A549 treated with ZK216348 at 1 μM for 4 hours (cell line): ENCODE data around the gene NAGS. TPM values are rescaled to one million over a fixed set of nuclear protein-coding genes. Genes with fewer than 3 reads are reported as not detected.

Source experiments
- total RNA-seq: library from RNA; stranded (reverse); fragments of 200-300 nt; extraction: Qiagen RNA extraction; gene quantifications from 5 replicates; pipeline ENCODE4 v1.2.3, GENCODE V29; 2022; ENCODE audit warnings: low read depth

NAGS gene
- 0.76 to 2.5 TPM (median 1.1 TPM) in 5 replicates for total RNA-seq

GRCh38 chr17:44004077-44004760 is at the start of gene NAGS:
Gene NAGS, plus strand, starts transcription at chr17:44004622. Its CDS starts 42 bp downstream, at chr17:44004664.

GRCh38 chr17:44014437-44015172 is 10.2 kb downstream of the NAGS start, which contains the start of gene TMEM101:
Gene TMEM101, minus strand, starts transcription at chr17:44014963. Its CDS starts 11 bp downstream, at chr17:44014952.

Other genes starting within 250 kb of the NAGS start
- gene SOST, start 245.8 kb upstream of the NAGS start, total RNA-seq: not detected in 5 replicates
- 57.5 to 67.7 TPM (median 63.4 TPM) in 5 replicates for gene DUSP3, start 225.6 kb upstream of the NAGS start, total RNA-seq
- not detected in 5 replicates for gene CFAP97D1, start 224.2 kb upstream of the NAGS start, total RNA-seq
- 11.5 to 19.4 TPM (median 16.2 TPM) in 5 replicates for gene MPP3, start 171.5 kb upstream of the NAGS start, total RNA-seq
- not detected in 5 replicates for gene CD300LG, start 157.4 kb upstream of the NAGS start, total RNA-seq
- gene MPP2, start 97.1 kb upstream of the NAGS start, total RNA-seq: 0.99 to 2.4 TPM (median 2.0 TPM) in 5 replicates
- not detected in 5 replicates for gene PPY, start 62.1 kb upstream of the NAGS start, total RNA-seq
- not detected in 5 replicates for gene PYY, start 50.7 kb upstream of the NAGS start, total RNA-seq
- 18.3 to 35.8 TPM (median 31.5 TPM) in 5 replicates for gene TMEM101, start 10.3 kb downstream of the NAGS start, total RNA-seq
- 45.5 to 56.7 TPM (median 51.4 TPM) in 5 replicates for gene LSM12, start 62.0 kb downstream of the NAGS start, total RNA-seq
- 103 to 179 TPM (median 166 TPM) in 5 replicates for gene G6PC3, start 66.1 kb downstream of the NAGS start, total RNA-seq
- gene HDAC5, start 119.0 kb downstream of the NAGS start, total RNA-seq: 7.9 to 19.4 TPM (median 14.4 TPM) in 5 replicates
- gene HROB, start 137.3 kb downstream of the NAGS start, total RNA-seq: 5.7 to 10.9 TPM (median 9.5 TPM) in 5 replicates
- 0.08 to 0.16 TPM (median 0.15 TPM) in 3 of 5 replicates, not detected in the others for gene ASB16, start 166.1 kb downstream of the NAGS start, total RNA-seq
- gene TMUB2, start 182.3 kb downstream of the NAGS start, total RNA-seq: 27.1 to 46.7 TPM (median 44.3 TPM) in 5 replicates
- gene ATXN7L3, start 195.3 kb downstream of the NAGS start, total RNA-seq: 47.2 to 75.4 TPM (median 73.3 TPM) in 5 replicates
- 93.4 to 103 TPM (median 101 TPM) in 5 replicates for gene UBTF, start 215.1 kb downstream of the NAGS start, total RNA-seq